Breast epithelium (tissue), 4 donors: ENCODE data around the gene KRTAP4-11. TPM values are rescaled to one million over a fixed set of nuclear protein-coding genes. Genes with fewer than 3 reads are reported as not detected.
"Not testable (repeated sequence)": the region's sequence is repeated elsewhere in the genome, so short reads cannot be mapped to it uniquely, and the experiment has no call there.

Source experiments
- DNase-seq, 2 donors: peaks; one replicate each; pipeline ENCODE4 v3.0.0-alpha.2; 2019; ENCODE audit warnings: low spot score in 2 of 2
- H3K27ac ChIP-seq, 2 donors: fragments of 200-600 bp; sonication (generic) in 1 of 2; one replicate each; pipeline ENCODE4 v1.5.1; 2016 to 2019; ENCODE audit warnings: mild to moderate bottlenecking in 1 of 2
- H3K27me3 ChIP-seq, 2 donors: fragments of 200-600 bp; sonication (generic) in 1 of 2; one replicate each; pipeline versions ENCODE4 v1.5.1 to v1.6.0; 2017 to 2019; ENCODE audit warnings: control low read depth in 1 of 2, mild to moderate bottlenecking in 1 of 2
- H3K36me3 ChIP-seq: fragments of 200-600 bp; one replicate; pipeline ENCODE4 v1.5.1; 2019
- H3K4me1 ChIP-seq, 2 donors: fragments of 200-600 bp; sonication (generic); one replicate each; pipeline ENCODE4 v1.5.1; 2016 to 2019; ENCODE audit warnings: control low read depth in 1 of 2
- H3K4me3 ChIP-seq, 3 donors: fragments of 200-600 bp; sonication (generic); 1 replicate in 2 of 3; 2 replicates in 1 of 3; pipeline ENCODE4 v1.5.1; 2016 to 2019; ENCODE audit warnings: mild to moderate bottlenecking in 3 of 3, moderate library complexity in 2 of 3
- H3K9me3 ChIP-seq, 2 donors: fragments of 200-600 bp; sonication (generic) in 1 of 2; one replicate each; pipeline ENCODE4 v1.5.1; 2016 to 2019; ENCODE audit warnings: control low read depth in 1 of 2
- POLR2A ChIP-seq: fragments of 450-650 bp; IDR thresholded peaks from one replicate; pipeline ENCODE4 v1.6.1; 2016; ENCODE audit warnings: antibody characterized with exemption, mild to moderate bottlenecking, moderate library complexity
- POLR2AphosphoS5 ChIP-seq, 3 donors: sonication (generic); formaldehyde crosslinking; IDR thresholded peaks; one replicate each; pipeline ENCODE4 v1.6.1; 2017; ENCODE audit warnings: antibody characterized with exemption in 3 of 3
- intact Hi-C: fragments of 100-400 bp; cut with DNase I; formaldehyde crosslinking; loops from one replicate; pipeline ENCODE4 v1.15.1; 2023; ENCODE audit warnings: low total_unique reads
- total RNA-seq, 3 donors: library from RNA; depleted of rRNA; stranded (reverse); fragments of >200 nt; gene quantifications; one replicate each; pipeline ENCODE4 v1.1.0, GENCODE V29; 2016
- TF ChIP-seq, protein P1 (sequence below), 3 donors: fragments of 450-650 bp; IDR thresholded peaks; one replicate each; pipeline ENCODE4 v1.5.1; 2016 to 2017; ENCODE audit warnings: antibody characterized with exemption in 3 of 3, mild to moderate bottlenecking in 3 of 3, moderate library complexity in 3 of 3

KRTAP4-11 gene
- total RNA-seq: not detected

DNA sequence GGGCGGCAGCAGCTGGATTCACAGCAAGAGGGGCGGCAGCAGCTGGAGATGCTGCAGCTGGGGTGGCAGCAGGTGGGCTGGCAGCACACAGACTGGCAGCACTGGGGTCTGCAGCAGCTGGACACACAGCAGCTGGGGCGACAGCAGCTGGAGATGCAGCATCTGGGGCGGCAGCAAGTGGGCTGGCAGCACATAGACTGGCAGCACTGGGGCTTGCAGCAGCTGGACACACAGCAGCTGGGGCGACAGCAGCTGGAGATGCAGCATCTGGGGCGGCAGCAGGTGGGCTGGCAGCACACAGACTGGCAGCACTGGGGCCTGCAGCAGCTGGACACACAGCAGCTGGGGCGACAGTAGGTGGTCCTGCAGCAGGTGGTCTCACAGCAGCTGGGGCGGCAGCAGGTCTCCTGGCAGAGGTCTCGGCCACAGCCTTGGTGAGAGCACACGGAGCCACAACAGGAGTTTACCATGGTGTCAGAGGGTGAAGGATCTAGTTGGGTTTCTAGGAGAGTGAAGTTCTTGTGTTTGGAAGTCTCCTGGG is at the start of gene KRTAP4-11:
Gene KRTAP4-11, minus strand, starts transcription at position 528 of the 541 bp plus-strand sequence. Its CDS starts 58 bp downstream, at position 470.
- H3K27ac ChIP-seq, DNase-seq, H3K4me3 ChIP-seq, H3K4me1 ChIP-seq, H3K9me3 ChIP-seq, intact Hi-C loops, H3K36me3 ChIP-seq, H3K27me3 ChIP-seq: not testable (repeated sequence)

DNA sequence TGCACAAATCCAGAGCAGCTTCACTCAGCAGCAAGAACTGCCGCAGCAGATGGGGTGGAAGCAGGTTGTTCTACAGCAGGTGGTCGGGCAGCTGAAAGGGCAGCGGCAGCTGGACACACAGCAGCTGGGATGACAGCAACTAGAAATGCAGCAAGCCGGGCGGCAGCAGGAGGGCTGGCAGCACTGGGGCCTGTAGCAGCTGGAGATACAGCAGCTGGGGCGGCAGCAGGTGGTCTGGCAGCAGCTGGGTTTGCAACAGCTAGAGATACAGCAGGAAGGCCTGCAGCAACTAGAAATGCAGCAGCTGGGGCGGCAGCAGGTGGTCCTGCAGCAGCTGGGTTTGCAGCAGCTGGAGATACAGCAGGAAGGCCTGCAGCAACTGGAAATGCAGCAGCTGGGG is 49.4 kb upstream of the KRTAP4-11 start:
- TF ChIP-seq POLR2A (no peak), POLR2AphosphoS5 (IDR thresholded peaks at IDR 0.05) (no peak)
- TF ChIP-seq, protein P1, sequence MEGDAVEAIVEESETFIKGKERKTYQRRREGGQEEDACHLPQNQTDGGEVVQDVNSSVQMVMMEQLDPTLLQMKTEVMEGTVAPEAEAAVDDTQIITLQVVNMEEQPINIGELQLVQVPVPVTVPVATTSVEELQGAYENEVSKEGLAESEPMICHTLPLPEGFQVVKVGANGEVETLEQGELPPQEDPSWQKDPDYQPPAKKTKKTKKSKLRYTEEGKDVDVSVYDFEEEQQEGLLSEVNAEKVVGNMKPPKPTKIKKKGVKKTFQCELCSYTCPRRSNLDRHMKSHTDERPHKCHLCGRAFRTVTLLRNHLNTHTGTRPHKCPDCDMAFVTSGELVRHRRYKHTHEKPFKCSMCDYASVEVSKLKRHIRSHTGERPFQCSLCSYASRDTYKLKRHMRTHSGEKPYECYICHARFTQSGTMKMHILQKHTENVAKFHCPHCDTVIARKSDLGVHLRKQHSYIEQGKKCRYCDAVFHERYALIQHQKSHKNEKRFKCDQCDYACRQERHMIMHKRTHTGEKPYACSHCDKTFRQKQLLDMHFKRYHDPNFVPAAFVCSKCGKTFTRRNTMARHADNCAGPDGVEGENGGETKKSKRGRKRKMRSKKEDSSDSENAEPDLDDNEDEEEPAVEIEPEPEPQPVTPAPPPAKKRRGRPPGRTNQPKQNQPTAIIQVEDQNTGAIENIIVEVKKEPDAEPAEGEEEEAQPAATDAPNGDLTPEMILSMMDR (IDR thresholded peaks at IDR 0.05): no peak
- Histone ChIP-seq H3K9me3 (no peaks in the 10 kb centered on the region), H3K36me3 (no peaks in the 10 kb centered on the region), H3K27me3 (no peaks in the 10 kb centered on the region), H3K4me1 (no peaks in the 10 kb centered on the region), H3K4me3 (no peak overlapping the region), H3K27ac (no peak overlapping the region)
- no peak for DNase-seq
- intact Hi-C loops: no loop called here

DNA sequence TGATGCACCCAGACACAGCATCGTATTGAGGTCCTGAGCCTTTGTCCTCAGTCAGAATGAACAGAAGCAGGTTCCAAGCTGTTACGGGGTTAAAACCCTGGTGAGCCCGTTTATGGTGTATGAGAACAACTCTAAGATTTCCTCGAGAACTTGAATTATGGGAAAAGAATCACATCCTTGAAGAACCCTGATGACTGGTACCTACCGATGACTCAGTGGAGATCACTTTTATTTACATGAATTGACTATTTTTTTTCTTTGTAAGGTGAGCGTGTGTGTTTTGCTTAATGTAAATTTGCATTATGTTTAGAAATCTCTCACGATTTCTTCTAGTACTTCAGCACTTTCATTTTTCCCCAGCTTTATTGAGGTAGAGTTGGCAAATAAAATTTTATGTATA is 45.7 kb upstream of the KRTAP4-11 start:
- no peaks in the 10 kb centered on the region for H3K27me3 ChIP-seq
- H3K27ac ChIP-seq: no peak overlapping the region
- H3K9me3 ChIP-seq: no peaks in the 10 kb centered on the region

DNA sequence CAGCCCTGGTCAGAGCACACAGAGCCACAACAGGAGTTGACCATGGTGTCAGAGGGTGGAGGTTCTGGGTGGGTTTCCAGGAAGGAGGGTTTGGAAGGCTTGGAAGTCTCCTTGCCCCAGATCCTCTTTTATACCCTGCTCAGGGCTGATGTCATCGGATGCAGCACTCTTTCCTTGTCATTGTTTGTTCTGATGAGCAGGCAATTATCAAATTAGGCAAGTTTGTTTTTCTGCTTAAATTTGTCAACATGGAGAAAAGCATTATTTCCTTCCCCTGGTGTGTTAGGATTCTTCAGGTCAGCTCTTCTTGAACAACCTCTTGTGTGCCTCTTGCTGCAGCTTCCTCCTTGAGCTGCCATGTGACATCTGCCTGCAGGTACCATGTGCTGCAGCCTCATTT is 42.5 kb upstream of the KRTAP4-11 start, which contains the start of gene KRTAP4-4:
Gene KRTAP4-4, minus strand, starts transcription at position 101 of the 400 bp plus-strand sequence. Its CDS starts 57 bp downstream, at position 44.
- Histone ChIP-seq H3K36me3 (no peaks in the 10 kb centered on the region), H3K27me3 (no peaks in the 10 kb centered on the region), H3K4me1 (no peaks in the 10 kb centered on the region), H3K4me3 (no peak within 1 kb of the TSS), H3K9me3 (no peaks in the 10 kb centered on the region), H3K27ac (no peak within 1 kb of the TSS)
- intact Hi-C loops: no loop called here
- TF ChIP-seq POLR2AphosphoS5 (IDR thresholded peaks at IDR 0.05) (no peak), POLR2A (no peak)
- TF ChIP-seq, protein P1 (IDR thresholded peaks at IDR 0.05): no peak
- no peak for DNase-seq

More for the DNA sequence above, 45.7 kb upstream of the KRTAP4-11 start:
- intact Hi-C loops: no loop called here
- DNase-seq: no peak
- H3K36me3 ChIP-seq: no peaks in the 10 kb centered on the region
- no peaks in the 10 kb centered on the region for H3K4me1 ChIP-seq
- H3K4me3 ChIP-seq: no peak overlapping the region
- TF ChIP-seq POLR2AphosphoS5 (IDR thresholded peaks at IDR 0.05) (no peak), POLR2A (no peak)
- TF ChIP-seq, protein P1 (IDR thresholded peaks at IDR 0.05): no peak

DNA sequence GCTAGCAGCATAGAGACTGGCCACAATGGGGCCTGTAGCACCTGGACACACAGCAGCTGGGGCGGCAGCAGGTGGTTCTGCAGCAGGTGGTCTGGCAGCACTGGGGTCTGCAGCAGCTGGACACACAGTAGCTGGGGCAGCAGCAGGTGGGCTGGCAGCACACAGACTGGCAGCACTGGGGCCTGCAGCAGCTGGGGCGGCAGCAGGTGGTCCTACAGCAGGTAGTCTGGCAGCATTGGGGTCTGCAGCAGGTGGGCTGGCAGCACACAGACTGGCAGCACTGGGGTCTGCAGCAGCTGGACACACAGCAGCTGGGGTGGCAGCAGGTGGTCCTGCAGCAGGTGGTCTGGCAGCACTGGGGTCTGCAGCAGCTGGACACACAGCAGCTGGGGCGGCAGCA is 42.0 kb upstream of the KRTAP4-11 start:
- H3K9me3 ChIP-seq, intact Hi-C loops, H3K27ac ChIP-seq, H3K36me3 ChIP-seq, DNase-seq, H3K4me3 ChIP-seq, H3K4me1 ChIP-seq, H3K27me3 ChIP-seq: not testable (repeated sequence)

DNA sequence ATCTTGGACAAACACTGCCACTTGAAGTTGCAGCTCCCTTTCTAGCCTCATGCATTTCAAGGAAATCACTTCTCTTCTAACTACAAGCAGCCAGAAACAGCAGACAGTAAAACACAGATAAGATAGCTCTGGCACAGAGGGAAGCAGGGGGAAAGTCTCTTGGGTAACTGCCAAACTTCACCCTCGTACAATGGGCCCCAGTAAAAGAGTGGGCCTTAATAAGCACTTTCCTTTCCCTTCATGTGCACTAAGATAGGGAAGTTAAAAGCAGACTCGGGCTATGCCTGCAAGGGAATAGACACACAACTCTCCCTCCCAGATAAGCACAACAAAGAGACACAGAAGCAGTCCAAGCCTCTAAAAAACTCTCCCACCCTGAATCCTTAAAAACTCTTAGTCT is 35.7 kb upstream of the KRTAP4-11 start:
- no peak overlapping the region for H3K27ac ChIP-seq
- intact Hi-C loops: no loop called here
- DNase-seq: no peak
- H3K9me3 ChIP-seq: no peaks in the 10 kb centered on the region
- H3K4me3 ChIP-seq: no peak overlapping the region
- no peaks in the 10 kb centered on the region for H3K4me1 ChIP-seq
- H3K36me3 ChIP-seq: no peaks in the 10 kb centered on the region
- TF ChIP-seq, protein P1 (IDR thresholded peaks at IDR 0.05): no peak
- TF ChIP-seq POLR2A (no peak), POLR2AphosphoS5 (IDR thresholded peaks at IDR 0.05) (no peak)
- no peaks in the 10 kb centered on the region for H3K27me3 ChIP-seq
